IMR-90 (cell line): ENCODE measurements around the gene ATG10. TPM values are rescaled to one million over a fixed set of nuclear protein-coding genes. Genes with fewer than 3 reads are reported as not detected.

Experiments
- ATAC-seq: fragments of 200-7000 bp; cut with Tn5 transposase; 2 replicates; pipeline ENCODE4 v1.9.1; 2020; ENCODE audit warnings: low read depth, mild to moderate bottlenecking, moderate library complexity
- BruUV-seq: library from RNA; stranded (reverse); fragments of 400-500 nt; replicated peaks from 2 replicates; lab custom pipeline; 2021; lab: Mats Ljungman, UMichigan
- CTCF ChIA-PET: fragments of 300-600 bp; formaldehyde crosslinking; extraction: SDS; loops from one replicate; lab custom pipeline; 2021; ENCODE audit warnings: antibody characterized with exemption; lab: Yijun Ruan, JAX
- POLR2A ChIA-PET: fragments of 300-600 bp; sonication (Branson Sonifier 250); formaldehyde crosslinking; loops from one replicate; lab custom pipeline; 2022; ENCODE audit warnings: antibody characterized with exemption; ENCODE audit not compliant: unreplicated experiment; lab: Charles Lee
- DNase-seq: peaks from one replicate; pipeline ENCODE4 v3.0.0; 2013
- H2AFZ ChIP-seq: replicated peaks from 2 replicates; pipeline ENCODE3; 2013; ENCODE audit warnings: low read length, mild to moderate bottlenecking; ENCODE audit not compliant: poor library complexity
- H2AK5ac ChIP-seq: 2 replicates; pipeline ENCODE4 v1.6.1; 2013; ENCODE audit warnings: low read depth, low read length, inconsistent platforms
- H2AK9ac ChIP-seq: replicated peaks from 2 replicates; pipeline ENCODE3; 2013; ENCODE audit warnings: mild to moderate bottlenecking, low read depth, low read length, moderate library complexity; ENCODE audit not compliant: poor library complexity
- H2BK120ac ChIP-seq: 2 replicates; pipeline ENCODE4 v1.6.1; 2013; ENCODE audit warnings: low read depth, low read length, inconsistent platforms
- H2BK15ac ChIP-seq: 3 replicates; pipeline ENCODE4 v1.6.1; 2013; ENCODE audit warnings: low read depth, low read length, inconsistent platforms
- H2BK20ac ChIP-seq: 2 replicates; pipeline ENCODE4 v1.6.1; 2013; ENCODE audit warnings: low read depth, mild to moderate bottlenecking, inconsistent platforms, low read length, moderate library complexity
- H2BK5ac ChIP-seq: 2 replicates; pipeline ENCODE4 v1.6.1; 2013; ENCODE audit warnings: mild to moderate bottlenecking, low read depth, low read length, inconsistent platforms; ENCODE audit not compliant: poor library complexity, severe bottlenecking
- H3K14ac ChIP-seq: replicated peaks from 2 replicates; pipeline ENCODE4 v1.6.1; 2013; ENCODE audit warnings: low read depth, low read length, inconsistent platforms
- H3K18ac ChIP-seq: 2 replicates; pipeline ENCODE4 v1.6.1; 2013; ENCODE audit warnings: low read depth, low read length, control low read depth
- H3K23ac ChIP-seq: 2 replicates; pipeline ENCODE4 v1.6.1; 2013; ENCODE audit warnings: low read depth, low read length, inconsistent platforms
- H3K27ac ChIP-seq: 2 replicates; pipeline ENCODE4 v1.5.1; 2013; ENCODE audit warnings: mild to moderate bottlenecking, control low read depth, low read length; ENCODE audit not compliant: insufficient read depth
- H3K27me3 ChIP-seq: 2 replicates; pipeline ENCODE4 v1.6.1; 2013; ENCODE audit warnings: low read length; ENCODE audit not compliant: control insufficient read depth, insufficient read depth
- H3K36me3 ChIP-seq: 2 replicates; pipeline ENCODE4 v1.6.1; 2013; ENCODE audit warnings: low read length, mixed read lengths; ENCODE audit not compliant: control insufficient read depth, insufficient read depth
- H3K4ac ChIP-seq: 2 replicates; pipeline ENCODE4 v1.6.1; 2013; ENCODE audit warnings: low read depth, low read length, inconsistent platforms
- H3K4me1 ChIP-seq: 2 replicates; pipeline ENCODE4 v1.6.1; 2013; ENCODE audit warnings: low read length, mixed read lengths; ENCODE audit not compliant: control insufficient read depth, insufficient read depth
- H3K4me2 ChIP-seq: 2 replicates; pipeline ENCODE4 v1.6.1; 2013; ENCODE audit warnings: low read depth, mild to moderate bottlenecking, control low read depth, low read length, moderate library complexity
- H3K4me3 ChIP-seq: 2 replicates; pipeline ENCODE4 v1.5.1; 2013; ENCODE audit warnings: low read depth, mild to moderate bottlenecking, control low read depth, low read length, moderate library complexity; ENCODE audit not compliant: insufficient read depth
- H3K56ac ChIP-seq: 2 replicates; pipeline ENCODE4 v1.6.1; 2013; ENCODE audit warnings: low read length, inconsistent platforms; ENCODE audit not compliant: insufficient read depth; ENCODE audit errors: extremely low read depth
- H3K79me1 ChIP-seq, 2 experiments: 2 replicates each; pipeline ENCODE4 v1.6.1; 2013; ENCODE audit warnings: low read length in 2 of 2, inconsistent platforms in 1 of 2, low read depth in 1 of 2
- H3K9ac ChIP-seq: 2 replicates; pipeline ENCODE4 v1.6.1; 2013; ENCODE audit warnings: low read depth, low read length, control low read depth
- H3K9me1 ChIP-seq: 2 replicates; pipeline ENCODE4 v1.6.1; 2013; ENCODE audit warnings: low read length, inconsistent platforms; ENCODE audit not compliant: insufficient read depth
- H3K9me3 ChIP-seq: 2 replicates; pipeline ENCODE4 v1.6.1; 2013; ENCODE audit warnings: low read length; ENCODE audit not compliant: control insufficient read depth, insufficient read depth
- H4K20me1 ChIP-seq: 2 replicates; pipeline ENCODE4 v1.6.1; 2013; ENCODE audit warnings: low read length, inconsistent platforms; ENCODE audit not compliant: insufficient read depth
- H4K5ac ChIP-seq: 2 replicates; pipeline ENCODE4 v1.6.1; 2013; ENCODE audit warnings: mild to moderate bottlenecking, low read depth, low read length, control low read depth
- H4K8ac ChIP-seq, 2 experiments: 2 replicates each; pipeline ENCODE4 v1.6.1; 2013; ENCODE audit warnings: low read depth in 2 of 2, low read length in 2 of 2, control low read depth in 1 of 2, inconsistent platforms in 1 of 2
- H4K91ac ChIP-seq: 2 replicates; pipeline ENCODE4 v1.6.1; 2013; ENCODE audit warnings: low read depth, low read length, inconsistent platforms; ENCODE audit not compliant: insufficient read depth
- CHD1 ChIP-seq: IDR thresholded peaks from 2 replicates; pipeline ENCODE4 v1.6.1; 2012; ENCODE audit warnings: low read depth, low read length, improper control_type of control experiment
- MAFK ChIP-seq: IDR thresholded peaks from 2 replicates; pipeline ENCODE4 v1.6.1; 2012; ENCODE audit warnings: low read depth, low read length, improper control_type of control experiment
- WGBS, 2 experiments: methylation state at CpG; one replicate each; pipeline versions ENCODE4 v1.1.5 to v1.1.7; 2013; ENCODE audit warnings: missing lambda C conversion rate in 2 of 2; ENCODE audit not compliant: insufficient read length in 1 of 2; ENCODE audit errors: extremely low coverage in 2 of 2; 5-methylcytosine and 5-hydroxymethylcytosine counted together
- dilution Hi-C: fragments of 300-500 bp; cut with HindIII; formaldehyde crosslinking; loops from one replicate; pipeline ENCODE4 v1.14.3; 2018; ENCODE audit warnings: low sequenced_read_pairs; ENCODE audit not compliant: unreplicated experiment
- in situ Hi-C: fragments of 300-500 bp; cut with MboI; formaldehyde crosslinking; loops from 3 replicates; pipeline ENCODE4 v1.14.3; 2019; ENCODE audit warnings: low sequenced_read_pairs, inconsistent platforms, mixed read lengths
- intact Hi-C: fragments of 100-400 bp; cut with micrococcal nuclease; formaldehyde crosslinking; loops from 2 replicates; pipeline ENCODE4 v1.10.0; 2022
- polyA plus RNA-seq, 3 experiments: library from polyadenylated mRNA; depleted of rRNA; stranded (reverse); fragments of >200 nt; gene quantifications; 2 replicates each; pipeline ENCODE4 v1.2.3, GENCODE V29; 2012; ENCODE audit warnings: low replicate concordance in 1 of 3
- total RNA-seq: library from RNA; depleted of rRNA; stranded (reverse); fragments of >200 nt; gene quantifications from 2 replicates; pipeline ENCODE4 v1.2.3, GENCODE V29; 2012

Gene ATG10
- total and polyA plus RNA-seq, 2 of the 4 experiments (the other 2 are of a cell fraction) = 3.4 to 8.1 TPM

DNA sequence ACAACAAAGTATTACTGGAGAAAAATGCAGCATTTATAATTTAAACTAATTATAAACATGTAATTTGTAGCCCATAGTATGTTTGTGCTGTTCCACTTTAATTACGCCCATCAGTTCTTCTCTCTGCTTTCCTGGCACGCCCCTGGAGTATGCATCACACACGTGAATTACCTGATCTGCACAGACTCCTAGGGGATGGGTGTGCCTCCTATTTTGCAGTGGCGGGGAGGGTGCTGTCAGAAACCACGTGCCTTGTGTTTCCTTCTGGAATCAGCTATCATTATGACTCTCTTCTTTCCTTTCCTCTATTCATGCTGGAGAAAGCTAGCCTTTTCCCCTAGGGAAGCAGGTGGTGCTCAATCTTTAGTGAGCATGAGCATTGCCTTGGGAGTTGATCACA is 263.1 kb downstream of the ATG10 start:
- H2AK9ac ChIP-seq = no peak overlapping the region
- no peak overlapping the region for H2BK20ac ChIP-seq
- dilution Hi-C loops (no loop called here), in situ Hi-C loops (no loop called here), intact Hi-C loops (no loop called here)
- H3K23ac ChIP-seq = no peak overlapping the region
- no peak overlapping the region for H2AFZ ChIP-seq
- no peak overlapping the region for H4K5ac ChIP-seq
- no peak overlapping the region for H3K14ac ChIP-seq
- no peaks in the 10 kb centered on the region for H3K36me3 ChIP-seq
- no peaks in the 10 kb centered on the region for H3K79me1 ChIP-seq
- ChIA-PET CTCF (interaction anchor here (1.4 kb wide), 1 partner anchor 9 kb away, joined by 5 read pairs; no protein-coding TSS in a partner anchor), POLR2A (no interaction called here)
- H4K91ac ChIP-seq = no peak overlapping the region
- no peak overlapping the region for H2AK5ac ChIP-seq
- H4K8ac ChIP-seq = no peak overlapping the region
- no peak overlapping the region for H2BK5ac ChIP-seq
- H3K27me3 ChIP-seq = no peaks in the 10 kb centered on the region
- no peak overlapping the region for H3K27ac ChIP-seq
- BruUV-seq = no TSS peak
- H3K9me1 ChIP-seq = 0 out of 2 replicates have a peak, but pooled peaks cover 3% of the 10 kb centered on the region
- ATAC-seq = no peak
- no peak overlapping the region for H3K18ac ChIP-seq
- no peak overlapping the region for H3K4ac ChIP-seq
- no peak overlapping the region for H3K56ac ChIP-seq
- no peaks in the 10 kb centered on the region for H3K9me3 ChIP-seq
- no peaks in the 10 kb centered on the region for H3K4me1 ChIP-seq
- no peak for DNase-seq
- no peak overlapping the region for H3K4me3 ChIP-seq
- no peak overlapping the region for H2BK120ac ChIP-seq
- H4K20me1 ChIP-seq = no peaks in the 10 kb centered on the region
- no peak overlapping the region for H2BK15ac ChIP-seq
- no CpG with 5 or more reads among the region's 5 CpGs for WGBS, 2 experiments
- H3K4me2 ChIP-seq = no peak overlapping the region
- no peak overlapping the region for H3K9ac ChIP-seq
- TF ChIP-seq CHD1 (no peak), MAFK (no peak)
